A549 treated with AZD2906 at 1 μM for 4 hours (cell line): Measurements from ENCODE around the gene YWHAH. TPM values are rescaled to one million over a fixed set of nuclear protein-coding genes. Genes with fewer than 3 reads are reported as not detected.

Source experiments
- total RNA-seq: library from RNA; stranded (reverse); fragments of 200-300 nt; extraction: Qiagen RNA extraction; gene quantifications from 5 replicates; pipeline ENCODE4 v1.2.3, GENCODE V29; 2022

YWHAH gene
- 130 to 147 TPM (median 142 TPM) in 5 replicates for total RNA-seq

DNA sequence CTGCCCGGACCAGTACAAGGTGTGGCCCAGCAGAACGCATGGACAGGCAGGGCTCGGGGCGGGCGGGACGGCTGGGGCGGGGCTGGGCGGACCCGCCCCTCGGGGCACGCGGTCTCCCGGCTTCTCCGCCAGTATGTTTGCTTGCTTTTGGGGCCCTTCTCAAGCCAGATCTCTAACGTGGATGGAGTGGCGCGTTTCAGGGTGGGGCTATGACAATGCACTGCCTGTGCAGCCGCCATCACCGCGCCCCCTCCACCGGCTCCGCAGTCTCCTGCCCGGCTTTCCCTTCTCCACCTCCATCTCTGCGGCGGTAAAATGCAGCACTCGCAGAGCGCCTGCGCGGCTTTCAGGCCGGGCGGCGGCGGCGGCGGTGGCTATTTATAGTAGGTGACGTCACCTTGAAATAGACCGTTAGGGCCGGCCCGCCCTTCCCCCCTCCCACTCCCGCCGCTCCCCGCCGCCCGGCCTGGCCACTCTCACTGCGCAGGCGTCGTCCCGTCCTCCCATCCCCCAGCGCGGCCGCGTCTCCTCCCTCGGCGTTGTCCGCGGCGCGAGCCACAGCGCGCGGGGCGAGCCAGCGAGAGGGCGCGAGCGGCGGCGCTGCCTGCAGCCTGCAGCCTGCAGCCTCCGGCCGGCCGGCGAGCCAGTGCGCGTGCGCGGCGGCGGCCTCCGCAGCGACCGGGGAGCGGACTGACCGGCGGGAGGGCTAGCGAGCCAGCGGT, at the start of gene YWHAH:
Gene YWHAH, plus strand, starts transcription at position 558 of the 722 bp plus-strand sequence. CDS start 199 bp downstream, outside the sequence.

Other genes with a start within 250 kb of the YWHAH start
- gene PRR14L, start 194.4 kb upstream of the YWHAH start, total RNA-seq = 5.2 to 6.9 TPM (median 5.7 TPM) in 5 replicates
- 2.8 to 5.3 TPM (median 4.7 TPM) in 5 replicates for gene DEPDC5, start 190.5 kb upstream of the YWHAH start, total RNA-seq
- 0.03 to 0.05 TPM (median 0.03 TPM) in 5 replicates for gene SLC5A1, start 98.7 kb downstream of the YWHAH start, total RNA-seq
- gene C22orf42, start 214.8 kb downstream of the YWHAH start, total RNA-seq = not detected in 5 replicates